ENCODE results near the gene LIN28A.

LIN28A gene

GRCh38 chr1:26429721-26430120 is 19.1 kb downstream of the LIN28A start:
- TF ChIP-seq GLIS3 (CRISPR knock-in tag; IDR thresholded peaks at IDR 0.05) = no peak
- ATAC-seq = no peak

GRCh38 chr1:26431979-26432695 is 21.5 kb downstream of the LIN28A start, which contains the start of gene DHDDS:
DHDDS (plus strand) TSS chr1:26432321; CDS start chr1:26432946, 625 bp downstream.
- peak; percentile 97 for ATAC-seq
- no peak for TF ChIP-seq CREB5 (CRISPR knock-in tag; IDR thresholded peaks at IDR 0.05; ENCODE audit: low read depth)
- TF ChIP-seq ZFP3 (CRISPR knock-in tag; IDR thresholded peaks at IDR 0.05) = 0 out of 2 replicates have a peak, but pooled peaks have one; percentile 72
- peak; percentile 64; the same call in 1 of the 2 replicates for TF ChIP-seq TSHZ2 (CRISPR knock-in tag; IDR thresholded peaks at IDR 0.05)
- TF ChIP-seq ZNF565 (CRISPR knock-in tag; conservative IDR thresholded peaks at IDR 0.05; ENCODE audit: low read depth) = 0 out of 2 replicates have a peak, but pooled peaks have one; percentile 16

GRCh38 chr1:26432793-26433192 is 22.2 kb downstream of the LIN28A start:
- no peak for TF ChIP-seq ARNTL (CRISPR knock-in tag; IDR thresholded peaks at IDR 0.05; ENCODE audit: borderline replicate concordance, low read depth)
- TF ChIP-seq TOX (CRISPR knock-in tag; IDR thresholded peaks at IDR 0.05; ENCODE audit: borderline replicate concordance) = no peak
- no peak for TF ChIP-seq ZFP30 (CRISPR knock-in tag; IDR thresholded peaks at IDR 0.05)
- TF ChIP-seq ZNF8 (CRISPR knock-in tag; IDR thresholded peaks at IDR 0.05) = no peak
- no peak for TF ChIP-seq GLIS3 (CRISPR knock-in tag; IDR thresholded peaks at IDR 0.05)
- TF ChIP-seq SNAI2 (CRISPR knock-in tag; IDR thresholded peaks at IDR 0.05) = no peak
- TF ChIP-seq ZFP3 (CRISPR knock-in tag; IDR thresholded peaks at IDR 0.05) = no peak
- no peak for TF ChIP-seq BACH2 (CRISPR knock-in tag; IDR thresholded peaks at IDR 0.05; ENCODE audit: borderline replicate concordance)
- no peak for TF ChIP-seq ISL1 (CRISPR knock-in tag; IDR thresholded peaks at IDR 0.05)
- TF ChIP-seq OSR1 (CRISPR knock-in tag; IDR thresholded peaks at IDR 0.05) = no peak
- no peak for TF ChIP-seq ESRRG (CRISPR knock-in tag; IDR thresholded peaks at IDR 0.05)
- no peak for TF ChIP-seq ZNF565 (CRISPR knock-in tag; conservative IDR thresholded peaks at IDR 0.05; ENCODE audit: low read depth)
- no peak for TF ChIP-seq CSRNP3 (CRISPR knock-in tag; IDR thresholded peaks at IDR 0.05)
- no peak for TF ChIP-seq CREB5 (CRISPR knock-in tag; IDR thresholded peaks at IDR 0.05; ENCODE audit: low read depth)
- no peak for TF ChIP-seq PATZ1 (CRISPR knock-in tag; IDR thresholded peaks at IDR 0.05; ENCODE audit: borderline replicate concordance)
- ATAC-seq = no peak

GRCh38 chr1:26434161-26434752 is 23.6 kb downstream of the LIN28A start:
- ATAC-seq = no peak

More at GRCh38 chr1:26434161-26434752, 23.6 kb downstream of the LIN28A start:
- TF ChIP-seq ZNF565 (CRISPR knock-in tag; conservative IDR thresholded peaks at IDR 0.05; ENCODE audit: low read depth) = no peak
- no peak for TF ChIP-seq ARNTL (CRISPR knock-in tag; IDR thresholded peaks at IDR 0.05; ENCODE audit: borderline replicate concordance, low read depth)
- no peak for TF ChIP-seq PPARA (CRISPR knock-in tag; IDR thresholded peaks at IDR 0.05; ENCODE audit: borderline replicate concordance)
- TF ChIP-seq ZFP30 (CRISPR knock-in tag; IDR thresholded peaks at IDR 0.05) = no peak
- TF ChIP-seq GLIS3 (CRISPR knock-in tag; IDR thresholded peaks at IDR 0.05) = no peak
- TF ChIP-seq RARB (CRISPR knock-in tag; IDR thresholded peaks at IDR 0.05) = no peak
- no peak for TF ChIP-seq OSR1 (CRISPR knock-in tag; IDR thresholded peaks at IDR 0.05)
- no peak for TF ChIP-seq ZFP3 (CRISPR knock-in tag; IDR thresholded peaks at IDR 0.05)
- TF ChIP-seq ZC3H10 (CRISPR knock-in tag; IDR thresholded peaks at IDR 0.05) = no peak
- TF ChIP-seq CSRNP3 (CRISPR knock-in tag; IDR thresholded peaks at IDR 0.05) = no peak
- TF ChIP-seq ZNF70 (CRISPR knock-in tag; IDR thresholded peaks at IDR 0.05) = no peak
- no peak for TF ChIP-seq ZNF8 (CRISPR knock-in tag; IDR thresholded peaks at IDR 0.05)
- TF ChIP-seq PATZ1 (CRISPR knock-in tag; IDR thresholded peaks at IDR 0.05; ENCODE audit: borderline replicate concordance) = no peak
- no peak for TF ChIP-seq TOX (CRISPR knock-in tag; IDR thresholded peaks at IDR 0.05; ENCODE audit: borderline replicate concordance)
- TF ChIP-seq SNAI2 (CRISPR knock-in tag; IDR thresholded peaks at IDR 0.05) = no peak
